ENCODE measurements around the gene RAC3. TPM values are rescaled to one million over a fixed set of nuclear protein-coding genes. Genes with fewer than 3 reads are reported as not detected.

Gene RAC3
- total and polyA plus RNA-seq, 2 of the 8 experiments (the other 6 are each of a cell fraction or from before 2014, with no cell fraction given): 177 to 299 TPM

- no peak overlapping the region for H3K56ac ChIP-seq (replicated peaks; ENCODE audit: insufficient read length, low read depth, low read length)
- H3K4me3 ChIP-seq (ENCODE audit: extremely low read depth in 1 of 4, insufficient read depth in 2 of 4, low read depth in 3 of 4, low read length in 4 of 4): no peak overlapping the region
- ChIA-PET POLR2A (ENCODE audit: partially characterized antibody) (interaction anchor here (0.8 to 16.2 kb wide), 16 partner anchors 5 to 351 kb away, joined by 3 to 161 read pairs (median 6); partner anchors contain the start of genes DUS1L, GPS1, RAC3 and RFNG), CTCF (ENCODE audit: partially characterized antibody) (interaction anchor here (0.9 to 1.7 kb wide), 9 partner anchors 8 to 92 kb away, joined by 3 to 8 read pairs (median 4); partner anchors contain the start of genes DCXR, GPS1 and RFNG)
- peaks cover 0 to 6% (median 4%) of the 10 kb centered on the region in 4 experiments; a peak in 4 of 7 replicates for H3K4me1 ChIP-seq (replicated peaks in 1 of 4; ENCODE audit: control insufficient read depth in 3 of 4, insufficient read depth in 4 of 4, low read length in 3 of 4)
- no peaks in the 10 kb centered on the region for H3K79me2 ChIP-seq (ENCODE audit: control insufficient read depth in 1 of 2, insufficient read depth in 2 of 2, low read length in 2 of 2)
- H2BK20ac ChIP-seq (ENCODE audit: low read length): no peak overlapping the region
- no peaks in the 10 kb centered on the region for H3K27me3 ChIP-seq (replicated peaks in 1 of 4; ENCODE audit: control insufficient read depth in 3 of 4, extremely low read depth in 1 of 4, insufficient read depth in 3 of 4, low read length in 3 of 4)
- H3K18ac ChIP-seq (ENCODE audit: extremely low read depth, low read length): no peak overlapping the region
- peaks cover 4% of the 10 kb centered on the region; the same call in 1 of the 2 replicates for H3K23me2 ChIP-seq (ENCODE audit: low read depth, low read length)
- H3K27ac ChIP-seq (ENCODE audit: low read depth, low read length): no peak overlapping the region
- no peak overlapping the region for H4K8ac ChIP-seq (ENCODE audit: extremely low read depth, insufficient read depth, low read length)
- H2BK120ac ChIP-seq (replicated peaks; ENCODE audit: low read depth, low read length): no peak overlapping the region
- H3K23ac ChIP-seq (ENCODE audit: insufficient read length): no peak overlapping the region
- no peak for FAIRE-seq
- no peak for DNase-seq (ENCODE audit: low read depth in 1 of 2, low spot score in 2 of 2)
- no peak overlapping the region for H4K5ac ChIP-seq (ENCODE audit: insufficient read length, low read depth, low read length)
- TF ChIP-seq JUND (IDR thresholded peaks at IDR 0.05; ENCODE audit: low read length): no peak
- no peak for TF ChIP-seq CBX5 (IDR thresholded peaks at IDR 0.05; ENCODE audit: low read depth, low read length)
- TF ChIP-seq CREB1 (IDR thresholded peaks at IDR 0.05): no peak
- no peak for TF ChIP-seq CEBPB (IDR thresholded peaks at IDR 0.05; ENCODE audit: low read depth, low read length)
- no peak for TF ChIP-seq USF2 (IDR thresholded peaks at IDR 0.05; ENCODE audit: low read length)
- TF ChIP-seq HDAC6 (IDR thresholded peaks at IDR 0.05; ENCODE audit: low read depth, low read length): no peak
- no peak for TF ChIP-seq CTCF (IDR thresholded peaks at IDR 0.05; ENCODE audit: control extremely low read depth in 1 of 3, insufficient read depth in 1 of 3, low read depth in 1 of 3, low read length in 3 of 3)
- no peak for TF ChIP-seq SIRT6 (IDR thresholded peaks at IDR 0.05; ENCODE audit: low read length)
- no peak for TF ChIP-seq POU5F1 (IDR thresholded peaks at IDR 0.05; ENCODE audit: low read depth, low read length)
- no peak for TF ChIP-seq KDM1A (IDR thresholded peaks at IDR 0.05; ENCODE audit: borderline replicate concordance, low read length)
- H2AFZ ChIP-seq (ENCODE audit: low read length): no peak overlapping the region
- no peak overlapping the region for H4K91ac ChIP-seq (replicated peaks; ENCODE audit: insufficient read length, low read length)
- H3K9me3 ChIP-seq (ENCODE audit: insufficient read depth in 2 of 2, low read depth in 1 of 2, low read length in 1 of 2): no peaks in the 10 kb centered on the region
- no peak overlapping the region for H3K4me2 ChIP-seq (ENCODE audit: insufficient read depth in 1 of 2, low read depth in 2 of 2, low read length in 2 of 2)
- peaks cover 0 to 21% of the 10 kb centered on the region in 2 experiments for H4K20me1 ChIP-seq (replicated peaks in 1 of 2; ENCODE audit: control insufficient read depth in 1 of 2, insufficient read depth in 2 of 2, low read length in 2 of 2)
- WGBS, 2 experiments (ENCODE audit: extremely low coverage in 1 of 2, insufficient coverage in 1 of 2, insufficient read length in 1 of 2, insufficient replicate concordance in 2 of 2, low coverage in 1 of 2, low lambda C conversion rate in 2 of 2, missing lambda C conversion rate in 1 of 2): 96% methylated on average over 10 of the region's 16 CpGs; no CpG with 5 or more reads in 1 of the 2 experiments
- H2AK5ac ChIP-seq (ENCODE audit: low read depth, low read length): no peak overlapping the region
- H3K79me1 ChIP-seq (ENCODE audit: low read depth, low read length): peaks cover 5% of the 10 kb centered on the region; the same call in 1 of the 2 replicates
- H2BK5ac ChIP-seq (ENCODE audit: low read depth, low read length): no peak overlapping the region
- H3K14ac ChIP-seq (ENCODE audit: insufficient read length): no peak overlapping the region
- H3K9ac ChIP-seq (replicated peaks in 1 of 4; ENCODE audit: extremely low read depth in 1 of 4, low read depth in 3 of 4, low read length in 3 of 4): no peak overlapping the region; a peak in 1 of 7 replicates
- no peak overlapping the region for H2BK12ac ChIP-seq (ENCODE audit: low read depth, low read length)
- peaks cover 12 to 35% (median 30%) of the 10 kb centered on the region in 4 experiments; a peak in 6 of 8 replicates for H3K36me3 ChIP-seq (ENCODE audit: control insufficient read depth in 2 of 4, insufficient read depth in 4 of 4, low read length in 3 of 4)
- no peak overlapping the region for H3K4ac ChIP-seq (replicated peaks; ENCODE audit: insufficient read length, low read depth, low read length)
- H2BK15ac ChIP-seq (ENCODE audit: low read length): no peak overlapping the region
These were observed 28.5 kb downstream of the RAC3 start for GRCh38 chr17:82060001-82060380.

Data from H1 (cell line).